Fibroblast of the conjunctiva (primary cell): ENCODE data around the gene NXN.
"Not testable (repeated sequence)": the region's sequence is repeated elsewhere in the genome, so short reads cannot be mapped to it uniquely, and the experiment has no call there.

ENCODE experiments used
- DNase-seq: peaks from one replicate; pipeline ENCODE4 v3.0.0-alpha.2; 2010; ENCODE audit warnings: low read depth

The NXN gene

GRCh38 chr17:862582-862981, 117.0 kb downstream of the NXN start:
- DNase-seq = no peak

- no peak for DNase-seq
Measured at GRCh38 chr17:861364-861763, 118.2 kb downstream of the NXN start.

DNA sequence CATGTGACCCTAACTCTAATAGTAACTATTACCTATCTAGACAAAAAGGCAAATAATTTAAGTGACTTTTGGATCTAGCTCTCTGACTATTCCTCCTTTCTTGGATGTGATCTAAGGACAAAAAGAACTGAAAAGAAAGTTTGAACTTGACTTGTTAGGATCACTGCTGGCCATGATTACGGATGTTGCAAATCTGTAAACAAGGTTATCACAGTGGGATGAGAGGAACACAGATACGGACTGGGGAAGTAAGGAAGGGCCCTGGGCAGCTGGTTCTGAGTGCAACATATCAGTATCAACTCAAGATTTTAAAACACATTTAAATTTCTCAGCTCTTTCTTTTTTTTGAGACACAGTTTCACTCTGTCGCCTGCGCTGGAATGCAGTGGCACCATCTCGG, 118.8 kb downstream of the NXN start:
- no peak for DNase-seq

GRCh38 chr17:859824-860195, 119.8 kb downstream of the NXN start:
- no peak for DNase-seq

- DNase-seq = no peak
Measured at GRCh38 chr17:859061-859823, 120.3 kb downstream of the NXN start.

DNA sequence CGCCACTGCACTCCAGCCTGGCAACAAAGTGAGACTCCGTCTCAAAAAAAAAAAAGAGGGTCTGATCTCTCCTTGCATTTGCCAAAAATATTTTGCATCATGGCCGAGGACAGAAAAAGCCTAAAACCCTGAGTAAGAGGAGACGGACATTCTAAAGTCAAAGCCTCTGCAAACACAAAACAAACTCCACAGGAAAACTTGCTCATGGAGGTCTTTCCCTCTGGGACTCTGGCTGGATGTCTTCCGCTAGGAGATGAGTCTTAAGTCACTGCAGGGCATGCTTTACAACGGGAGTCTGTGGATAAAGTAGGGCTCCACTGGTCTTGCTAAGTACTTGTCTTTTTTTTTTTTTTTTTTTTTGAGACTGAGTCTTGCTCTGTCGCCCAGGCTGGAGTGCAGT, 123.4 kb downstream of the NXN start:
- no peak for DNase-seq

DNA sequence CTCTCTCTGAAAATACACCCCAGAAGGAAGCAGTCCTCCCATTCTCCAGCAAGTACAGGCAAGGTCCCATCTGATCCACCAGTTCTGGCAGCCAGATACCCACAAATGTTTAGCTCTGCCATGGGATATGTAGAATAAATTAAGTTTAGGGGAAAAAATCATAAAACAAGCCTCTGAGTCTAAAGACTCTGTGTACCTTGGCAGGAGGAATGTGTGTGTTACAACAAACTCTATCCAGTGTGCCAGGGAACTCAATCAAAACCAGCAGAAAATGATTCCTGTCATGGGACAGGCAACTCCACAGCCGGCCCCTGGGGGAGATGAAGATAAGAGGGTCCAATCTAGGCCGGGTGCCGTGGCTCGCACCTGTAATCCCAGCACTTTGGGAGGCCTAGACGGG, 124.0 kb downstream of the NXN start:
- DNase-seq = no peak

DNA sequence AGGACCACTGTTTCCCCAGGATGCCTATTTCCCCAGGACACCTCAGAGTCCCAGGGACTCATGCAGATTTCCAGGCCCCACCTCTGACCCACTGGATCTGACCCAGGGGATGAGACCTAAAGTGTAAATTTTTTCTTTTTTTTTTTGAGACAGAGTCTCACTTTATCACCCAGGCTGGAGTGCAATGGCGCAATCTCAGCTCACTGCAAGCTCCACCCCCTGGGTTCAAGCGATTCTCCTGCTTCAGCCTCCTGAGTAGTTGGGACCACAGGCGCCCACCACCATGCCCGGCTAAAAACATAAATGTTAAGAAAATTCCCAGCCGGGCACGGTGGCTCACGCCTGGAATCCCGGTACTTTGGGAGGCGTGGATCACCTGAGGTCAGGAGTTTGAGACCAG, 126.7 kb downstream of the NXN start:
- not testable (repeated sequence) for DNase-seq

- no peak for DNase-seq
Measured at GRCh38 chr17:852349-852748, 127.2 kb downstream of the NXN start.

DNA sequence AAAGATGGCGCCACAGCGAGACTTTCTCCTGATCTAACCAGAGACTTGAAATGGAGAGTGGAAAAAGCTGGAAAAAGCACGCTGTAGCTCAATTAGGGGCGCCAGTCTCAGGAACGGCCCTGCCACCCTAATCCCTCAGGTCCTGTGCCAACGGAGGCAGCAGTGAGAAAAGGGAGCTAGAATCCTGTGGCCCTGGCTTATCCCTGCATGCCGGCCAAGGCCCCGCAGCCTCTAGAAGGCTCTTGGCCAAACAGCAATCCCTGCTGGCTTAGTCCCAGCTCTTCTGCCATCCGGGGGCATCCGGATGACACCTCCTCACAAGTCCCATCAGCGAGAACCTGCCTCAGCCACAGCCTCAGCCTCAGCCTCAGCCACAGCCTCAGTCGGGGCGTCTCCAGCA, 127.7 kb downstream of the NXN start:
- DNase-seq = no peak

DNA sequence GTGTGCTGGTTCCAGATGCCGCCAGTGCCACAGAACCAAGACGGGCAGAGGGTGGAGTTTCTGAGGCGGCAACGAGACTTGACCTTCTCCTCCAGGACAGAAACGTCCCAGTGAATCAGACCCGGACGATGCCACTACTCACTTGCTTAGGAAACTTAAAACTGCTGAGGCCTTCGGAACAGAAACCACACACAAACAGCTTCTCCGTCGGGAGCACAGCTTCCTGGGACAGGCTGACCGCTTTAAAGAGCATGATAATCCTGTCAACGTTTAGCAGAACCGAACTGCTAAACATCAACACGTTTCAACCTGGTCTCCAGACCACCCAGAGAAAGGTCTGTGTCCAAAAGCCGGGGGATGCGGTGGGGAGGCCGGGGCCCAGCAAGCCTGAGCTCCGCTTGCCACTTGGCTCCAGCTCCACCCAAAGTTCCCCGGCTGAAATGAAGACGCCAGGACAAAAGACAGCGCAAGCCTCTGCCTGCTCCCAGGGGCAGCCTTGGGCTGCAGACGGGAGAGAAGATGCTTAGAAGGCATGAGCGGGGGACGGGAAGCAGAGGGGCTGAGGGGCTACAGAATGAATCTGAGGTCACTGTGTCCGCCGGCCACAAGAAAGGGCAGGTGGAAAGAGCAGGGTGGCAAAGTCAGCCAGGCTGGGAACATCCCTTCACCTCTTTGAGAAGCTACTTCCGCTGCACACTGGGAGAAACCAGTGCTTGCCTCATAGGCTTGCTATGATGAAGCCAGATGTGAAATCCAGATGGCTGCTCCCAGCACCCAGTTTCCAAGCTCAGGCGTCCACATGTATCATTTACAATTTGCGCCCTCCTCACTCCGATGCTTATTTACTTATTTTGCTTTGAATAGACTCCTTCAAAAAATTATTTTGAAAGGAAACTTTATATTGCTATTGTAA, 128.5 kb downstream of the NXN start:
- no peak for DNase-seq

GRCh38 chr17:850086-850850, 129.3 kb downstream of the NXN start:
- DNase-seq = no peak

DNA sequence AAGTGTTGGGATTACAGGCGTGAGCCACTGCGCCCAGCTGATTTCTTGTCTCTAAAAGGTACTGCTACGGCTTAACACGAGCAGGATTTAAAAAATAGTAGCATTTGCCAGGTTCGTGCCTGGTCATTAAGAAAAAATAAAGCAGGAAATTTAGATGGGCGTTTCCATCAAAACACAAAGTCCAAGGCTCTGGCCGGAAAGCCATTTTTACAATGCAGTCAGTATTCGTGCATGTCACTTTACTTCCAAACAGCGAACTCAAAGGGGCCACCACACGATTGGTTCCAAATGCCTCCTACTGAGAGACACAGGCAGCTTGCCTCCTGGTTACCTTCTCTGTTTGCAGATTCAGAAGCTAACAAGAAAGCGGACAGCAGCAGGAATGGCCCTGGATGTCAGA, 131.2 kb downstream of the NXN start:
- no peak for DNase-seq

GRCh38 chr17:846901-847843, 132.4 kb downstream of the NXN start:
- no peak for DNase-seq

- DNase-seq = no peak
Measured at GRCh38 chr17:841313-841712, 138.3 kb downstream of the NXN start.

DNA sequence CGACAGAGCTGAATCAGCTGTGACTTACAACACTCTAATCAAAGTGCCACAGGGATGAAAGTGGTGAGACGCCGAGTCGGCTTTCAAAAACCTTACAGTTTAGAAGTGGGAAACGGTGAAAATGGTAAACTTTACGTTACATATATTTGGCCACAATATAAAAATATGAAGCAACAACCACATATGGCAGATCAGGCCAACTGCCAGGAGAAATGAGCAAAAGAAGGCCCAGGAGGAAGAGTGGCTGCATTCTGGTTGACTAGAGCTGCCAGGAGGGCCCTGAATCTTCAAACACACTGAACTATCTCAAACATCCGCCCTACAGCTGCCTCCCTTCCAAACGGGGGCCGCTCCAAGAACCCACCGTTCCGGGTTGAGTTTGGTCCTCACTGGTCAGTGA, 141.1 kb downstream of the NXN start:
- no peak for DNase-seq

DNA sequence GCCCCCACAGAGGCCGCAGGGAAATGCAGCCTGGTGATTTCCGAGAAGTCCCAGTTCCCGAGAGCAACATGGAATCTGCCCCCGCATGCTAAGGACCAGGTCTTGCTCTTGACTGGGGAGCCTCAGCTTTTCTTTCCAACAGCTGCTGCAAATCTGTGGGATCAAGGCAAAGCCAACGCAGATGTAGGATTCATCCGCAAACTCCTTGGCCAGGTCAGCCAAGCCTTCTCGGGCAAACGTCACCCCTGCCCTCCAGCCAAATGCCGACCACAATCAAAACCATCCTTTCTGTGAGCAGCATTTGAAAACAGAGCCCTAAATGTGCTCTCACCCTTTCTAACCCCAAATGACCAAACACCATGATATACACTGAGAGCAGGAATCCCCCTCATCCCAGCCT, 143.4 kb downstream of the NXN start:
- DNase-seq = peak; percentile 69

GRCh38 chr17:835721-836120, 143.9 kb downstream of the NXN start:
- not testable (repeated sequence) for DNase-seq

GRCh38 chr17:835263-835662, 144.3 kb downstream of the NXN start:
- DNase-seq = peak; percentile 93

DNA sequence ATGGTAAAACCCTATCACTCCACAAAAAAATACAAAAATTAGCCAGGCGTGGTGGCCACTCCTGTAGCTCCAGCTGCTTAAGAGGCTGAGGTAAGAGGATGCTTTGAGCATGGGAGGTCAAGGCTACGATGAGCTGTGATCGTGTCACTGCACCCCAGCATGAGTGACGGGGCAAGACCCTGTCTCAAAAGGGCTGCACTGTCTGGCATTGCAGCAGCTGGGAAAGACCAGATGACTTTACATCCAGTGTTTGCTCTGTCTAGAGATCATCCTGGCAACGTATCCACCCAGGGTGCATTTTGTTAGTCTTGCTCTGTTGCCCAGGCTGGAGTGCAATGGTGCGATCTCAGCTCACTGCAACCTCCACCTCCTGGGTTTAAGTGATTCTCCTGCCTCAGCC, 145.4 kb downstream of the NXN start:
- no peak for DNase-seq

- no peak for DNase-seq
Measured at GRCh38 chr17:830950-831349, 148.6 kb downstream of the NXN start.

DNA sequence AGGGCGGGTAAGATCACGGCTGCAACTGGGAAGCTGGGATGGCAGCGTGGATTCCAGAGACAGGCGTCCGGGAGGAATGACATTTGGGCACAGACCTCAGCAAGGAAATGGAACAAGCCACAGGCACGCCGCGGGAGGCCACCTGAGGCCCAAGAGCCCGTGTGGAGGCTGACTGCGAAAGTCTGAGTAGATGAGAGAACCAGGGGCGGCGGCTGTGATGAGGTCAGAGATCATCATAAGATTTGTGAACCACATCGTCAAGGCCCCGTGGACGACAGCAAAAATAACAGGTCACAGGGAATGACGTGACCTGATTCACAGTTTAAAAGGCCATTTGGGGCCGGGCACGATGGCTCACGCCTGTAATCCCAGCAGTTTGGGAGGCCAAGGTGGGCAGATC, 149.2 kb downstream of the NXN start:
- no peak for DNase-seq
